Gastroesophageal sphincter (tissue), 3 donors: ENCODE data around the gene OPN4.

Experiments
- POLR2AphosphoS5 ChIP-seq: sonication (generic); formaldehyde crosslinking; IDR thresholded peaks from one replicate; pipeline ENCODE4 v1.6.1; 2017; ENCODE audit warnings: antibody characterized with exemption
- TF ChIP-seq, protein P1 (sequence below), 4 experiments: fragments of 200-600 bp in 2 of 4; fragments of 450-650 bp in 2 of 4; sonication (generic) in 1 of 4; IDR thresholded peaks; one replicate each; pipeline ENCODE4 v1.5.1; 2017 to 2019; ENCODE audit warnings: antibody characterized with exemption in 4 of 4, mild to moderate bottlenecking in 2 of 4, moderate library complexity in 2 of 4

DNA sequence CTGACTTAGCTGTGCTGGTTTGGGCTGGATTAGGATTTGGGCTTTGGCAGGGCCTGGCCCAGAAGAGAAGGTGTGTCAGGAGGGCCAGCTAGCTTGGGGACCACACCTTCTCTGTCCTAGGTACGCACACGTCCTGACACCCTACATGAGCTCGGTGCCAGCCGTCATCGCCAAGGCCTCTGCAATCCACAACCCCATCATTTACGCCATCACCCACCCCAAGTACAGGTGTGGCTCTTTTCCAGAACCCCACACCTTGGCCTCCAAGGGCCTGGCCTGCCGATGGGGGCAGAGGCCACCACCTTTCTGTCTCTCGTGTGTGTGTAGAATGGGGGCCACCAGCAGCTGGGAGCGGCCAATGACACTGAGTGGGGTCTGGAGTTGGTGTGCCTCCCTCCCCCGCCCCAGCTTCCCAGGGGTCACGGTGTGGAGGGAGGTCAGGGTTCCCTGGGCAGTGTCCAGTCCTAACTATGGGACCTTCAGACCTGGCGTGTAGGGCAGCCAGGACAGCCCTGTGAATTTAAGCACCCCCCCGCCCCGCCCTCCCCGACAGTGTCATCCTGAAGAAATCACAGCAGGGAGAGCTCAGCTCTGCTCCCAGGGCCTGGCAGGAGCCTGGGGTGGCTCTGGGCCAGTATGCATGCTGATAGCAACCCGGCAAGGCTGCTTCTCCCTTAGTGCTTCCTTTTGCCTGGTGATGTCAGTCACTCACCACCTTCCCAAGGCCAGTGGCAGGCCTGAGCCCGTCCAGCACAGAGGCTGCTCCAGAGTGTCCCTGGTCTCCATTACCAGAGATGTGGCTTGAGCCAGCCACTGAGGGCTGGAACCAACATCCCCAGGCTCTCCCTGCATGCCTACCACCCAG lies 7.0 kb downstream of the OPN4 start:
- TF ChIP-seq, protein P1, sequence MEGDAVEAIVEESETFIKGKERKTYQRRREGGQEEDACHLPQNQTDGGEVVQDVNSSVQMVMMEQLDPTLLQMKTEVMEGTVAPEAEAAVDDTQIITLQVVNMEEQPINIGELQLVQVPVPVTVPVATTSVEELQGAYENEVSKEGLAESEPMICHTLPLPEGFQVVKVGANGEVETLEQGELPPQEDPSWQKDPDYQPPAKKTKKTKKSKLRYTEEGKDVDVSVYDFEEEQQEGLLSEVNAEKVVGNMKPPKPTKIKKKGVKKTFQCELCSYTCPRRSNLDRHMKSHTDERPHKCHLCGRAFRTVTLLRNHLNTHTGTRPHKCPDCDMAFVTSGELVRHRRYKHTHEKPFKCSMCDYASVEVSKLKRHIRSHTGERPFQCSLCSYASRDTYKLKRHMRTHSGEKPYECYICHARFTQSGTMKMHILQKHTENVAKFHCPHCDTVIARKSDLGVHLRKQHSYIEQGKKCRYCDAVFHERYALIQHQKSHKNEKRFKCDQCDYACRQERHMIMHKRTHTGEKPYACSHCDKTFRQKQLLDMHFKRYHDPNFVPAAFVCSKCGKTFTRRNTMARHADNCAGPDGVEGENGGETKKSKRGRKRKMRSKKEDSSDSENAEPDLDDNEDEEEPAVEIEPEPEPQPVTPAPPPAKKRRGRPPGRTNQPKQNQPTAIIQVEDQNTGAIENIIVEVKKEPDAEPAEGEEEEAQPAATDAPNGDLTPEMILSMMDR (IDR thresholded peaks at IDR 0.05): no peak
- TF ChIP-seq POLR2AphosphoS5: no peak
